Measurements from ENCODE around the gene TGM1. TPM values are rescaled to one million over a fixed set of nuclear protein-coding genes. Genes with fewer than 3 reads are reported as not detected.

Gene TGM1
- total and polyA plus RNA-seq, 2 donors (not counting 1 experiment from before 2014, with no cell fraction given) = 2.7 to 11.9 TPM

DNA sequence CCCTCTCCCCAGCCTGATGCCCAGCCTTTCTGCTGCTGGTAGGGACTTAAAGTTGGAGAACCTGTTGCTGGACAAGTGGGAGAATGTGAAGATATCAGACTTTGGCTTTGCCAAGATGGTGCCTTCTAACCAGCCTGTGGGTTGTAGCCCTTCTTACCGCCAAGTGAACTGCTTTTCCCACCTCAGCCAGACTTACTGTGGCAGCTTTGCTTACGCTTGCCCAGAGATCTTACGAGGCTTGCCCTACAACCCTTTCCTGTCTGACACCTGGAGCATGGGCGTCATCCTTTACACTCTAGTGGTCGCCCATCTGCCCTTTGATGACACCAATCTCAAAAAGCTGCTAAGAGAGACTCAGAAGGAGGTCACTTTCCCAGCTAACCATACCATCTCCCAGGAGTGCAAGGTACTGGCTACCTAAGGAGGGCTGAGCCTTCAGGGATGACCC, 55.8 kb downstream of the TGM1 start:
- H3K9me3 ChIP-seq (ENCODE audit: control extremely low read depth in 1 of 3, control insufficient read depth in 2 of 3, insufficient read depth in 1 of 3, low read length in 2 of 3) = no peaks in the 10 kb centered on the region
- ChIA-PET CTCF (interaction anchor here (0.6 to 2.5 kb wide), 4 partner anchors 12 to 117 kb away, joined by 3 to 9 read pairs (median 4); partner anchors contain the start of genes TINF2 and TM9SF1), POLR2A (interaction anchor here (1.3 kb wide), 1 partner anchor 11 kb away, joined by 3 read pairs; no protein-coding TSS in a partner anchor)
- peaks cover 4 to 68% of the 10 kb centered on the region in 2 experiments for H3K36me3 ChIP-seq (replicated peaks in 1 of 2; ENCODE audit: control extremely low read depth in 1 of 2, control insufficient read depth in 1 of 2, extremely low read depth in 1 of 2, insufficient read depth in 2 of 2, low read length in 1 of 2)
- peaks cover 16% of the 10 kb centered on the region for H4K20me1 ChIP-seq (ENCODE audit: control insufficient read depth, insufficient read depth, low read length, poor library complexity, severe bottlenecking)
- H3K4me1 ChIP-seq (ENCODE audit: control insufficient read depth in 2 of 2, insufficient read depth in 2 of 2, low read length in 2 of 2) = peaks cover 17 to 18% of the 10 kb centered on the region in 2 donors
- peak overlapping the region; percentile 82 for H3K27ac Mint-ChIP-seq
- H2AFZ ChIP-seq (ENCODE audit: insufficient read depth, low read depth, low read length, poor library complexity, severe bottlenecking) = no peak overlapping the region
- no peaks in the 10 kb centered on the region for H3K9me3 Mint-ChIP-seq (ENCODE audit: insufficient read depth)
- H3K4me1 Mint-ChIP-seq = peaks cover 28% of the 10 kb centered on the region
- 48% methylated on average over 5 of the region's 5 CpGs for WGBS (ENCODE audit: insufficient coverage)
- no peak overlapping the region for H3K4me3 ChIP-seq (ENCODE audit: control extremely low read depth in 1 of 5, extremely low read depth in 1 of 5, insufficient read depth in 1 of 5, low read depth in 2 of 5, low read length in 4 of 5)
- H3K4me2 ChIP-seq (replicated peaks; ENCODE audit: low read depth, low read length, poor library complexity, severe bottlenecking) = no peak overlapping the region
- no peak for TF ChIP-seq EZH2 (IDR thresholded peaks at IDR 0.05; ENCODE audit: borderline replicate concordance, insufficient read depth, low read depth, low read length, poor library complexity, severe bottlenecking)
- TF ChIP-seq, protein P1, sequence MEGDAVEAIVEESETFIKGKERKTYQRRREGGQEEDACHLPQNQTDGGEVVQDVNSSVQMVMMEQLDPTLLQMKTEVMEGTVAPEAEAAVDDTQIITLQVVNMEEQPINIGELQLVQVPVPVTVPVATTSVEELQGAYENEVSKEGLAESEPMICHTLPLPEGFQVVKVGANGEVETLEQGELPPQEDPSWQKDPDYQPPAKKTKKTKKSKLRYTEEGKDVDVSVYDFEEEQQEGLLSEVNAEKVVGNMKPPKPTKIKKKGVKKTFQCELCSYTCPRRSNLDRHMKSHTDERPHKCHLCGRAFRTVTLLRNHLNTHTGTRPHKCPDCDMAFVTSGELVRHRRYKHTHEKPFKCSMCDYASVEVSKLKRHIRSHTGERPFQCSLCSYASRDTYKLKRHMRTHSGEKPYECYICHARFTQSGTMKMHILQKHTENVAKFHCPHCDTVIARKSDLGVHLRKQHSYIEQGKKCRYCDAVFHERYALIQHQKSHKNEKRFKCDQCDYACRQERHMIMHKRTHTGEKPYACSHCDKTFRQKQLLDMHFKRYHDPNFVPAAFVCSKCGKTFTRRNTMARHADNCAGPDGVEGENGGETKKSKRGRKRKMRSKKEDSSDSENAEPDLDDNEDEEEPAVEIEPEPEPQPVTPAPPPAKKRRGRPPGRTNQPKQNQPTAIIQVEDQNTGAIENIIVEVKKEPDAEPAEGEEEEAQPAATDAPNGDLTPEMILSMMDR (IDR thresholded peaks at IDR 0.05) = no peak
- peak overlapping the region; percentile 20 to 48 for H3K27ac ChIP-seq (ENCODE audit: low read length in 2 of 2)
- intact Hi-C loops (cut with micrococcal nuclease) = no loop called here
- H3K27me3 Mint-ChIP-seq = no peaks in the 10 kb centered on the region
- H3K79me2 ChIP-seq (ENCODE audit: control insufficient read depth, insufficient read depth, low read length) = peaks cover 77% of the 10 kb centered on the region
- no peaks in the 10 kb centered on the region for H3K27me3 ChIP-seq (replicated peaks in 1 of 4; ENCODE audit: control extremely low read depth in 1 of 4, control insufficient read depth in 3 of 4, insufficient read depth in 4 of 4, low read length in 3 of 4)
- no peak overlapping the region for H3K9ac ChIP-seq (ENCODE audit: low read length)
- ATAC-seq (ENCODE audit: low read depth) (peak; percentile 75), DNase-seq (no peak)
- H3K4me3 Mint-ChIP-seq = peak overlapping the region; percentile 2

Measured in B cell (primary cell).